GM12873 (cell line): ENCODE measurements around the gene LPCAT3.

Experiments used
- CTCF ChIP-seq: IDR thresholded peaks from 2 replicates; pipeline ENCODE4 v1.5.1; 2012; ENCODE audit warnings: low read depth, mild to moderate bottlenecking, moderate library complexity, low read length, control low read depth; ENCODE audit not compliant: insufficient read depth; ENCODE audit errors: missing control alignments

The LPCAT3 gene

GRCh38 chr12:7004840-7005239 lies 13.4 kb downstream of the LPCAT3 start:
- TF ChIP-seq CTCF, result no peak

GRCh38 chr12:7004287-7004803 lies 13.9 kb downstream of the LPCAT3 start:
- TF ChIP-seq CTCF, result no peak

GRCh38 chr12:7001921-7002591 lies 16.2 kb downstream of the LPCAT3 start:
- TF ChIP-seq CTCF, result no peak

GRCh38 chr12:6998715-6999451 lies 19.4 kb downstream of the LPCAT3 start:
- TF ChIP-seq CTCF, result no peak

- no peak for TF ChIP-seq CTCF
Measured at GRCh38 chr12:6996040-6996441, 22.2 kb downstream of the LPCAT3 start.

GRCh38 chr12:6987956-6988553 lies 30.2 kb downstream of the LPCAT3 start:
- no peak for TF ChIP-seq CTCF

- TF ChIP-seq CTCF, result no peak
Measured at GRCh38 chr12:6982532-6982931, 35.7 kb downstream of the LPCAT3 start.
